ENCODE measurements around the gene CDH23. TPM values are rescaled to one million over a fixed set of nuclear protein-coding genes. Genes with fewer than 3 reads are reported as not detected.

CDH23 gene
- total and polyA plus RNA-seq, 10 of the 15 experiments (the other 5 are each of a cell fraction or from before 2014, with no cell fraction given) = 0.09 to 0.40 (median 0.15) TPM; not detected in 1

- TF ChIP-seq EP300 (IDR thresholded peaks at IDR 0.05; ENCODE audit: borderline replicate concordance in 1 of 2, control insufficient read depth in 1 of 2, low read depth in 2 of 2, low read length in 2 of 2) (peak; percentile 62 to 84; a peak in 3 of 4 replicates), MXI1 (IDR thresholded peaks at IDR 0.05; ENCODE audit: low read depth, low read length) (0 out of 2 replicates have a peak, but pooled peaks have one; percentile 29), RB1 (IDR thresholded peaks at IDR 0.05; ENCODE audit: borderline replicate concordance) (no peak), KDM1A (IDR thresholded peaks at IDR 0.05; ENCODE audit: borderline replicate concordance) (no peak), POLR2A (IDR thresholded peaks at IDR 0.05; ENCODE audit: low read depth, low read length) (no peak), RAD51 (IDR thresholded peaks at IDR 0.05) (no peak), CREB1 (IDR thresholded peaks at IDR 0.05; ENCODE audit: low read depth) (no peak), CEBPB (IDR thresholded peaks at IDR 0.05; ENCODE audit: borderline replicate concordance in 1 of 2, low read depth in 2 of 2, low read length in 2 of 2) (no peak), MTA3 (IDR thresholded peaks at IDR 0.05; ENCODE audit: borderline replicate concordance, low read length) (no peak), STAT1 (conservative IDR thresholded peaks at IDR 0.05) (no peak), BCL11A (IDR thresholded peaks at IDR 0.05; ENCODE audit: low read depth, low read length) (peak; percentile 92), IKZF1 (conservative IDR thresholded peaks at IDR 0.05) (peak; percentile 48), ZNF274 (IDR thresholded peaks at IDR 0.05; ENCODE audit: insufficient read depth, insufficient read length) (no peak), ZNF687 (IDR thresholded peaks at IDR 0.05) (no peak), SRF (IDR thresholded peaks at IDR 0.05; ENCODE audit: low read depth in 2 of 2, low read length in 2 of 2) (no peak), CBX3 (IDR thresholded peaks at IDR 0.05; ENCODE audit: borderline replicate concordance, low read depth) (no peak), NFIC (IDR thresholded peaks at IDR 0.05; ENCODE audit: low read depth, low read length) (no peak; the same call in 1 of the 2 replicates)
- TF ChIP-seq, protein P1, sequence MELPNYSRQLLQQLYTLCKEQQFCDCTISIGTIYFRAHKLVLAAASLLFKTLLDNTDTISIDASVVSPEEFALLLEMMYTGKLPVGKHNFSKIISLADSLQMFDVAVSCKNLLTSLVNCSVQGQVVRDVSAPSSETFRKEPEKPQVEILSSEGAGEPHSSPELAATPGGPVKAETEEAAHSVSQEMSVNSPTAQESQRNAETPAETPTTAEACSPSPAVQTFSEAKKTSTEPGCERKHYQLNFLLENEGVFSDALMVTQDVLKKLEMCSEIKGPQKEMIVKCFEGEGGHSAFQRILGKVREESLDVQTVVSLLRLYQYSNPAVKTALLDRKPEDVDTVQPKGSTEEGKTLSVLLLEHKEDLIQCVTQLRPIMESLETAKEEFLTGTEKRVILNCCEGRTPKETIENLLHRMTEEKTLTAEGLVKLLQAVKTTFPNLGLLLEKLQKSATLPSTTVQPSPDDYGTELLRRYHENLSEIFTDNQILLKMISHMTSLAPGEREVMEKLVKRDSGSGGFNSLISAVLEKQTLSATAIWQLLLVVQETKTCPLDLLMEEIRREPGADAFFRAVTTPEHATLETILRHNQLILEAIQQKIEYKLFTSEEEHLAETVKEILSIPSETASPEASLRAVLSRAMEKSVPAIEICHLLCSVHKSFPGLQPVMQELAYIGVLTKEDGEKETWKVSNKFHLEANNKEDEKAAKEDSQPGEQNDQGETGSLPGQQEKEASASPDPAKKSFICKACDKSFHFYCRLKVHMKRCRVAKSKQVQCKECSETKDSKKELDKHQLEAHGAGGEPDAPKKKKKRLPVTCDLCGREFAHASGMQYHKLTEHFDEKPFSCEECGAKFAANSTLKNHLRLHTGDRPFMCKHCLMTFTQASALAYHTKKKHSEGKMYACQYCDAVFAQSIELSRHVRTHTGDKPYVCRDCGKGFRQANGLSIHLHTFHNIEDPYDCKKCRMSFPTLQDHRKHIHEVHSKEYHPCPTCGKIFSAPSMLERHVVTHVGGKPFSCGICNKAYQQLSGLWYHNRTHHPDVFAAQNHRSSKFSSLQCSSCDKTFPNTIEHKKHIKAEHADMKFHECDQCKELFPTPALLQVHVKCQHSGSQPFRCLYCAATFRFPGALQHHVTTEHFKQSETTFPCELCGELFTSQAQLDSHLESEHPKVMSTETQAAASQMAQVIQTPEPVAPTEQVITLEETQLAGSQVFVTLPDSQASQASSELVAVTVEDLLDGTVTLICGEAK (IDR thresholded peaks at IDR 0.05; ENCODE audit: borderline replicate concordance) = no peak
- TF ChIP-seq, protein P2, sequence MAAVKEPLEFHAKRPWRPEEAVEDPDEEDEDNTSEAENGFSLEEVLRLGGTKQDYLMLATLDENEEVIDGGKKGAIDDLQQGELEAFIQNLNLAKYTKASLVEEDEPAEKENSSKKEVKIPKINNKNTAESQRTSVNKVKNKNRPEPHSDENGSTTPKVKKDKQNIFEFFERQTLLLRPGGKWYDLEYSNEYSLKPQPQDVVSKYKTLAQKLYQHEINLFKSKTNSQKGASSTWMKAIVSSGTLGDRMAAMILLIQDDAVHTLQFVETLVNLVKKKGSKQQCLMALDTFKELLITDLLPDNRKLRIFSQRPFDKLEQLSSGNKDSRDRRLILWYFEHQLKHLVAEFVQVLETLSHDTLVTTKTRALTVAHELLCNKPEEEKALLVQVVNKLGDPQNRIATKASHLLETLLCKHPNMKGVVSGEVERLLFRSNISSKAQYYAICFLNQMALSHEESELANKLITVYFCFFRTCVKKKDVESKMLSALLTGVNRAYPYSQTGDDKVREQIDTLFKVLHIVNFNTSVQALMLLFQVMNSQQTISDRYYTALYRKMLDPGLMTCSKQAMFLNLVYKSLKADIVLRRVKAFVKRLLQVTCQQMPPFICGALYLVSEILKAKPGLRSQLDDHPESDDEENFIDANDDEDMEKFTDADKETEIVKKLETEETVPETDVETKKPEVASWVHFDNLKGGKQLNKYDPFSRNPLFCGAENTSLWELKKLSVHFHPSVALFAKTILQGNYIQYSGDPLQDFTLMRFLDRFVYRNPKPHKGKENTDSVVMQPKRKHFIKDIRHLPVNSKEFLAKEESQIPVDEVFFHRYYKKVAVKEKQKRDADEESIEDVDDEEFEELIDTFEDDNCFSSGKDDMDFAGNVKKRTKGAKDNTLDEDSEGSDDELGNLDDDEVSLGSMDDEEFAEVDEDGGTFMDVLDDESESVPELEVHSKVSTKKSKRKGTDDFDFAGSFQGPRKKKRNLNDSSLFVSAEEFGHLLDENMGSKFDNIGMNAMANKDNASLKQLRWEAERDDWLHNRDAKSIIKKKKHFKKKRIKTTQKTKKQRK (IDR thresholded peaks at IDR 0.05; ENCODE audit: low read depth, low read length) = no peak
- TF ChIP-seq, protein P3, sequence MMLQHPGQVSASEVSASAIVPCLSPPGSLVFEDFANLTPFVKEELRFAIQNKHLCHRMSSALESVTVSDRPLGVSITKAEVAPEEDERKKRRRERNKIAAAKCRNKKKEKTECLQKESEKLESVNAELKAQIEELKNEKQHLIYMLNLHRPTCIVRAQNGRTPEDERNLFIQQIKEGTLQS (IDR thresholded peaks at IDR 0.05; ENCODE audit: borderline replicate concordance, extremely low read depth, low read depth, low read length) = no peak
Measured at GRCh38 chr10:71494980-71495381, 98.3 kb downstream of the CDH23 start (continued).

All from GM12878 (cell line).